IMR-90 (cell line): ENCODE measurements around the gene TENM3. TPM values are rescaled to one million over a fixed set of nuclear protein-coding genes. Genes with fewer than 3 reads are reported as not detected.

ENCODE experiments used
- ATAC-seq: fragments of 200-7000 bp; cut with Tn5 transposase; 2 replicates; pipeline ENCODE4 v1.9.1; 2020; ENCODE audit warnings: low read depth, mild to moderate bottlenecking, moderate library complexity
- BruUV-seq: library from RNA; stranded (reverse); fragments of 400-500 nt; replicated peaks from 2 replicates; lab custom pipeline; 2021; lab: Mats Ljungman, UMichigan
- CTCF ChIA-PET: fragments of 300-600 bp; formaldehyde crosslinking; extraction: SDS; loops from one replicate; lab custom pipeline; 2021; ENCODE audit warnings: antibody characterized with exemption; lab: Yijun Ruan, JAX
- POLR2A ChIA-PET: fragments of 300-600 bp; sonication (Branson Sonifier 250); formaldehyde crosslinking; loops from one replicate; lab custom pipeline; 2022; ENCODE audit warnings: antibody characterized with exemption; ENCODE audit not compliant: unreplicated experiment; lab: Charles Lee
- DNase-seq: peaks from one replicate; pipeline ENCODE4 v3.0.0; 2013
- H2AFZ ChIP-seq: replicated peaks from 2 replicates; pipeline ENCODE3; 2013; ENCODE audit warnings: low read length, mild to moderate bottlenecking; ENCODE audit not compliant: poor library complexity
- H2AK5ac ChIP-seq: 2 replicates; pipeline ENCODE4 v1.6.1; 2013; ENCODE audit warnings: low read depth, low read length, inconsistent platforms
- H2AK9ac ChIP-seq: replicated peaks from 2 replicates; pipeline ENCODE3; 2013; ENCODE audit warnings: mild to moderate bottlenecking, low read depth, low read length, moderate library complexity; ENCODE audit not compliant: poor library complexity
- H2BK120ac ChIP-seq: 2 replicates; pipeline ENCODE4 v1.6.1; 2013; ENCODE audit warnings: low read depth, low read length, inconsistent platforms
- H2BK15ac ChIP-seq: 3 replicates; pipeline ENCODE4 v1.6.1; 2013; ENCODE audit warnings: low read depth, low read length, inconsistent platforms
- H2BK20ac ChIP-seq: 2 replicates; pipeline ENCODE4 v1.6.1; 2013; ENCODE audit warnings: low read depth, mild to moderate bottlenecking, inconsistent platforms, low read length, moderate library complexity
- H2BK5ac ChIP-seq: 2 replicates; pipeline ENCODE4 v1.6.1; 2013; ENCODE audit warnings: mild to moderate bottlenecking, low read depth, low read length, inconsistent platforms; ENCODE audit not compliant: poor library complexity, severe bottlenecking
- H3K14ac ChIP-seq: replicated peaks from 2 replicates; pipeline ENCODE4 v1.6.1; 2013; ENCODE audit warnings: low read depth, low read length, inconsistent platforms
- H3K18ac ChIP-seq: 2 replicates; pipeline ENCODE4 v1.6.1; 2013; ENCODE audit warnings: low read depth, low read length, control low read depth
- H3K23ac ChIP-seq: 2 replicates; pipeline ENCODE4 v1.6.1; 2013; ENCODE audit warnings: low read depth, low read length, inconsistent platforms
- H3K27ac ChIP-seq: 2 replicates; pipeline ENCODE4 v1.5.1; 2013; ENCODE audit warnings: mild to moderate bottlenecking, control low read depth, low read length; ENCODE audit not compliant: insufficient read depth
- H3K27me3 ChIP-seq: 2 replicates; pipeline ENCODE4 v1.6.1; 2013; ENCODE audit warnings: low read length; ENCODE audit not compliant: control insufficient read depth, insufficient read depth
- H3K36me3 ChIP-seq: 2 replicates; pipeline ENCODE4 v1.6.1; 2013; ENCODE audit warnings: low read length, mixed read lengths; ENCODE audit not compliant: control insufficient read depth, insufficient read depth
- H3K4ac ChIP-seq: 2 replicates; pipeline ENCODE4 v1.6.1; 2013; ENCODE audit warnings: low read depth, low read length, inconsistent platforms
- H3K4me1 ChIP-seq: 2 replicates; pipeline ENCODE4 v1.6.1; 2013; ENCODE audit warnings: low read length, mixed read lengths; ENCODE audit not compliant: control insufficient read depth, insufficient read depth
- H3K4me2 ChIP-seq: 2 replicates; pipeline ENCODE4 v1.6.1; 2013; ENCODE audit warnings: low read depth, mild to moderate bottlenecking, control low read depth, low read length, moderate library complexity
- H3K4me3 ChIP-seq: 2 replicates; pipeline ENCODE4 v1.5.1; 2013; ENCODE audit warnings: low read depth, mild to moderate bottlenecking, control low read depth, low read length, moderate library complexity; ENCODE audit not compliant: insufficient read depth
- H3K56ac ChIP-seq: 2 replicates; pipeline ENCODE4 v1.6.1; 2013; ENCODE audit warnings: low read length, inconsistent platforms; ENCODE audit not compliant: insufficient read depth; ENCODE audit errors: extremely low read depth
- H3K79me1 ChIP-seq, 2 experiments: 2 replicates each; pipeline ENCODE4 v1.6.1; 2013; ENCODE audit warnings: low read length in 2 of 2, inconsistent platforms in 1 of 2, low read depth in 1 of 2
- H3K9ac ChIP-seq: 2 replicates; pipeline ENCODE4 v1.6.1; 2013; ENCODE audit warnings: low read depth, low read length, control low read depth
- H3K9me1 ChIP-seq: 2 replicates; pipeline ENCODE4 v1.6.1; 2013; ENCODE audit warnings: low read length, inconsistent platforms; ENCODE audit not compliant: insufficient read depth
- H3K9me3 ChIP-seq: 2 replicates; pipeline ENCODE4 v1.6.1; 2013; ENCODE audit warnings: low read length; ENCODE audit not compliant: control insufficient read depth, insufficient read depth
- H4K20me1 ChIP-seq: 2 replicates; pipeline ENCODE4 v1.6.1; 2013; ENCODE audit warnings: low read length, inconsistent platforms; ENCODE audit not compliant: insufficient read depth
- H4K5ac ChIP-seq: 2 replicates; pipeline ENCODE4 v1.6.1; 2013; ENCODE audit warnings: mild to moderate bottlenecking, low read depth, low read length, control low read depth
- H4K8ac ChIP-seq, 2 experiments: 2 replicates each; pipeline ENCODE4 v1.6.1; 2013; ENCODE audit warnings: low read depth in 2 of 2, low read length in 2 of 2, control low read depth in 1 of 2, inconsistent platforms in 1 of 2
- H4K91ac ChIP-seq: 2 replicates; pipeline ENCODE4 v1.6.1; 2013; ENCODE audit warnings: low read depth, low read length, inconsistent platforms; ENCODE audit not compliant: insufficient read depth
- CEBPB ChIP-seq: IDR thresholded peaks from 2 replicates; pipeline ENCODE4 v1.6.1; 2012; ENCODE audit warnings: low read depth, low read length, improper control_type of control experiment
- CHD1 ChIP-seq: IDR thresholded peaks from 2 replicates; pipeline ENCODE4 v1.6.1; 2012; ENCODE audit warnings: low read depth, low read length, improper control_type of control experiment
- FOS ChIP-seq: fragments of 150-350 bp; IDR thresholded peaks from 2 replicates; pipeline ENCODE4 v1.6.1; 2016; ENCODE audit warnings: low read depth, low read length
- MAFK ChIP-seq: IDR thresholded peaks from 2 replicates; pipeline ENCODE4 v1.6.1; 2012; ENCODE audit warnings: low read depth, low read length, improper control_type of control experiment
- MAZ ChIP-seq: IDR thresholded peaks from 2 replicates; pipeline ENCODE4 v1.6.1; 2012; ENCODE audit warnings: low read depth, mild to moderate bottlenecking, low read length, improper control_type of control experiment, moderate library complexity, borderline replicate concordance
- MXI1 ChIP-seq: IDR thresholded peaks from 2 replicates; pipeline ENCODE4 v1.6.1; 2012; ENCODE audit warnings: low read depth, mild to moderate bottlenecking, low read length, moderate library complexity, borderline replicate concordance
- RAD21 ChIP-seq: IDR thresholded peaks from 2 replicates; pipeline ENCODE4 v1.6.1; 2012; ENCODE audit warnings: low read length, improper control_type of control experiment
- RCOR1 ChIP-seq: IDR thresholded peaks from 2 replicates; pipeline ENCODE4 v1.6.1; 2012; ENCODE audit warnings: mild to moderate bottlenecking, low read length, improper control_type of control experiment; ENCODE audit not compliant: insufficient replicate concordance
- RFX5 ChIP-seq: IDR thresholded peaks from 2 replicates; pipeline ENCODE4 v1.8.0; 2012; ENCODE audit warnings: low read depth, mild to moderate bottlenecking, low read length, moderate library complexity
- USF2 ChIP-seq: fragments of 150-350 bp; IDR thresholded peaks from 2 replicates; pipeline ENCODE4 v1.6.1; 2017; ENCODE audit warnings: mild to moderate bottlenecking, antibody characterized with exemption, low read length, low read depth
- WGBS, 2 experiments: methylation state at CpG; one replicate each; pipeline versions ENCODE4 v1.1.5 to v1.1.7; 2013; ENCODE audit warnings: missing lambda C conversion rate in 2 of 2; ENCODE audit not compliant: insufficient read length in 1 of 2; ENCODE audit errors: extremely low coverage in 2 of 2; 5-methylcytosine and 5-hydroxymethylcytosine counted together
- dilution Hi-C: fragments of 300-500 bp; cut with HindIII; formaldehyde crosslinking; loops from one replicate; pipeline ENCODE4 v1.14.3; 2018; ENCODE audit warnings: low sequenced_read_pairs; ENCODE audit not compliant: unreplicated experiment
- in situ Hi-C: fragments of 300-500 bp; cut with MboI; formaldehyde crosslinking; loops from 3 replicates; pipeline ENCODE4 v1.14.3; 2019; ENCODE audit warnings: low sequenced_read_pairs, inconsistent platforms, mixed read lengths
- intact Hi-C: fragments of 100-400 bp; cut with micrococcal nuclease; formaldehyde crosslinking; loops from 2 replicates; pipeline ENCODE4 v1.10.0; 2022
- polyA plus RNA-seq, 3 experiments: library from polyadenylated mRNA; depleted of rRNA; stranded (reverse); fragments of >200 nt; gene quantifications; 2 replicates each; pipeline ENCODE4 v1.2.3, GENCODE V29; 2012; ENCODE audit warnings: low replicate concordance in 1 of 3
- total RNA-seq: library from RNA; depleted of rRNA; stranded (reverse); fragments of >200 nt; gene quantifications from 2 replicates; pipeline ENCODE4 v1.2.3, GENCODE V29; 2012

The TENM3 gene
- total and polyA plus RNA-seq, 2 of the 4 experiments (the other 2 are of a cell fraction) = 29.9 to 173 TPM

GRCh38 chr4:182205306-182205705 lies 37.9 kb upstream of the TENM3 start:
- TF ChIP-seq CEBPB (no peak), USF2 (no peak), MAFK (no peak), RCOR1 (no peak), MAZ (no peak), RFX5 (no peak), FOS (no peak), RAD21 (no peak), CHD1 (no peak), MXI1 (no peak)
- ChIA-PET CTCF (interaction anchor here (1.6 kb wide), 1 partner anchor 14 kb away, joined by 3 read pairs; no protein-coding TSS in a partner anchor), POLR2A (no interaction called here)
- H4K5ac ChIP-seq = no peak overlapping the region
- H3K4me2 ChIP-seq = no peak overlapping the region
- intact Hi-C loops = no loop called here
- no peak overlapping the region for H3K4me3 ChIP-seq
- H2AFZ ChIP-seq = no peak overlapping the region
- no peak overlapping the region for H3K4ac ChIP-seq
- H3K18ac ChIP-seq = no peak overlapping the region
- no peak overlapping the region for H3K14ac ChIP-seq
- no peak overlapping the region for H4K8ac ChIP-seq
- no peak overlapping the region for H3K23ac ChIP-seq
- no peaks in the 10 kb centered on the region for H3K36me3 ChIP-seq
- no peak for ATAC-seq
- WGBS, 2 experiments = 100% methylated on average over 1 of the region's 9 CpGs; no CpG with 5 or more reads in 1 of the 2 experiments
- H3K27me3 ChIP-seq = no peaks in the 10 kb centered on the region
- no peaks in the 10 kb centered on the region for H3K9me3 ChIP-seq
- no peak for DNase-seq
- no peaks in the 10 kb centered on the region for H4K20me1 ChIP-seq
- no peak overlapping the region for H2AK5ac ChIP-seq
- peaks cover 10% of the 10 kb centered on the region; the same call in 1 of the 2 replicates for H3K9me1 ChIP-seq
- dilution Hi-C loops = no loop called here
- no peak overlapping the region for H2BK20ac ChIP-seq
- H2BK5ac ChIP-seq = no peak overlapping the region
- no peak overlapping the region for H2AK9ac ChIP-seq
- H3K27ac ChIP-seq = no peak overlapping the region
- no peak overlapping the region for H2BK120ac ChIP-seq
- peaks cover 5 to 20% of the 10 kb centered on the region in 2 experiments; a peak in 2 of 4 replicates for H3K79me1 ChIP-seq
- H3K9ac ChIP-seq = no peak overlapping the region
- H2BK15ac ChIP-seq = no peak overlapping the region
- no peak overlapping the region for H4K91ac ChIP-seq
- H3K4me1 ChIP-seq = peaks cover 10% of the 10 kb centered on the region
- H3K56ac ChIP-seq = no peak overlapping the region
- BruUV-seq = no TSS peak
- in situ Hi-C loops = no loop called here
